Measurements from ENCODE around the gene TMEM18. TPM values are rescaled to one million over a fixed set of nuclear protein-coding genes. Genes with fewer than 3 reads are reported as not detected.

TMEM18 gene
- total RNA-seq, 1 donor = 19.4 TPM

GRCh38 chr2:618005-618404, 59.2 kb downstream of the TMEM18 start:
- no peak for TF ChIP-seq CTCF (IDR thresholded peaks at IDR 0.05; ENCODE audit: insufficient read depth, low read depth, low read length)

More at GRCh38 chr2:618005-618404, 59.2 kb downstream of the TMEM18 start:
- no peak overlapping the region for H3K4me3 ChIP-seq (ENCODE audit: low read depth, low read length)
- DNase-seq (ENCODE audit: low read depth) = no peak
